ENCODE results near the gene CSTA.

CSTA gene

GRCh38 chr3:122324871-122325323 lies at the start of gene CSTA:
Gene CSTA (plus strand): TSS chr3:122325248. CDS start chr3:122325293, 45 bp downstream.
- DNase-seq (ENCODE audit: low read depth, low spot score): no peak

GRCh38 chr3:122281891-122282290 lies 43.2 kb upstream of the CSTA start:
- no peak for DNase-seq (ENCODE audit: low read depth, low spot score)

- DNase-seq (ENCODE audit: low read depth, low spot score): no peak
These were observed 41.1 kb upstream of the CSTA start for GRCh38 chr3:122283796-122284445.

- no peak for DNase-seq (ENCODE audit: low read depth, low spot score)
These were observed 40.6 kb upstream of the CSTA start for GRCh38 chr3:122284486-122284885.

GRCh38 chr3:122294359-122294758 lies 30.7 kb upstream of the CSTA start:
- no peak for DNase-seq (ENCODE audit: low read depth, low spot score)

- DNase-seq (ENCODE audit: low read depth, low spot score): no peak
These were observed 29.6 kb upstream of the CSTA start for GRCh38 chr3:122295266-122296062.

GRCh38 chr3:122298239-122298638 lies 26.8 kb upstream of the CSTA start:
- DNase-seq (ENCODE audit: low read depth, low spot score): no peak

- no peak for DNase-seq (ENCODE audit: low read depth, low spot score)
These were observed 25.8 kb upstream of the CSTA start for GRCh38 chr3:122299215-122299614.

GRCh38 chr3:122299872-122300460 lies 25.1 kb upstream of the CSTA start:
- DNase-seq (ENCODE audit: low read depth, low spot score): no peak

GRCh38 chr3:122301063-122301462 lies 24.0 kb upstream of the CSTA start:
- DNase-seq (ENCODE audit: low read depth, low spot score): no peak

- DNase-seq (ENCODE audit: low read depth, low spot score): no peak
These were observed 19.0 kb upstream of the CSTA start for GRCh38 chr3:122305818-122306621.

- no peak for DNase-seq (ENCODE audit: low read depth, low spot score)
These were observed 18.5 kb upstream of the CSTA start for GRCh38 chr3:122306622-122306953.

- DNase-seq (ENCODE audit: low read depth, low spot score): no peak
These were observed 17.9 kb upstream of the CSTA start for GRCh38 chr3:122307094-122307687.

- DNase-seq (ENCODE audit: low read depth, low spot score): no peak
These were observed 17.1 kb upstream of the CSTA start for GRCh38 chr3:122307976-122308375.

GRCh38 chr3:122310361-122310760 lies 14.7 kb upstream of the CSTA start:
- DNase-seq (ENCODE audit: low read depth, low spot score): no peak

GRCh38 chr3:122312826-122313225 lies 12.2 kb upstream of the CSTA start:
- DNase-seq (ENCODE audit: low read depth, low spot score): no peak

- no peak for DNase-seq (ENCODE audit: low read depth, low spot score)
These were observed 11.8 kb upstream of the CSTA start for GRCh38 chr3:122313281-122313680.

GRCh38 chr3:122314228-122314876 lies 10.7 kb upstream of the CSTA start:
- DNase-seq (ENCODE audit: low read depth, low spot score): no peak

GRCh38 chr3:122315619-122316018 lies 9.4 kb upstream of the CSTA start:
- no peak for DNase-seq (ENCODE audit: low read depth, low spot score)

GRCh38 chr3:122316368-122316767 lies 8.7 kb upstream of the CSTA start:
- DNase-seq (ENCODE audit: low read depth, low spot score): no peak

GRCh38 chr3:122318620-122319019 lies 6.4 kb upstream of the CSTA start:
- DNase-seq (ENCODE audit: low read depth, low spot score): no peak
